ENCODE measurements around the gene SPACA7. TPM values are rescaled to one million over a fixed set of nuclear protein-coding genes. Genes with fewer than 3 reads are reported as not detected.

Gene SPACA7
- total RNA-seq, 1 experiment from 2014 or later = not detected

DNA sequence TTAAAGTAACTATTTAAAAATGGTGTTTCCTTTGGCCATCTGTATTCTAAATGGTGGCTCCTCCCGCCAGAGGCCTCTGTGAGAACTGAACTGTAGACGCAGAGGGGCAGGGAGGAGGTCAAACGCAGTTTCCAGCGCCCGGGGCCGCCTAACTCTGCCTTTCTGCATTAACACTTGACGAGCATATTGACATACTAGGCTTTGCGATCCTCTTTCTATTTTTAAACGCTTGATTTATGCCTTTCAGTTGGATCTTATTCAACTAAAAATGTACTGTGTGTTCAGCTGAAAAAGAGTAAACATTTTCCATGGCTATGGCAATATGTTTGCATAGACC is 74.7 kb downstream of the SPACA7 start:
- H2BK5ac ChIP-seq (ENCODE audit: insufficient read length, low read length) = no peak overlapping the region
- H3K9ac ChIP-seq (ENCODE audit: extremely low read depth, insufficient read length, low read length) = no peak overlapping the region
- no peaks in the 10 kb centered on the region; a peak in 1 of 7 replicates for H3K36me3 Mint-ChIP-seq (ENCODE audit: insufficient read depth in 1 of 3, low read depth in 3 of 3)
- H3K79me2 ChIP-seq (ENCODE audit: insufficient read depth, low read length) = no peaks in the 10 kb centered on the region
- DNase-seq = no peak
- H3K23ac ChIP-seq (ENCODE audit: insufficient read length, low read depth, low read length) = no peak overlapping the region
- H4K5ac ChIP-seq (ENCODE audit: insufficient read length, low read depth, low read length) = no peak overlapping the region
- H3K27ac ChIP-seq (ENCODE audit: insufficient read length, low read depth, low read length) = no peak overlapping the region
- H3K56ac ChIP-seq (ENCODE audit: insufficient read length, low read depth, low read length) = no peak overlapping the region
- H3K14ac ChIP-seq (ENCODE audit: insufficient read depth, low read length) = no peak overlapping the region
- no peak overlapping the region for H4K91ac ChIP-seq (ENCODE audit: insufficient read length, low read depth, low read length)
- no peak overlapping the region for H3K4me2 ChIP-seq (ENCODE audit: insufficient read depth, insufficient read length, low read length)
- H3K4me1 ChIP-seq (ENCODE audit: insufficient read depth, low read length) = no peaks in the 10 kb centered on the region
- H3K27ac Mint-ChIP-seq = no peak overlapping the region; a peak in 1 of 7 replicates
- H2AFZ ChIP-seq (ENCODE audit: low read length) = no peak overlapping the region
- no peak overlapping the region for H2BK12ac ChIP-seq (ENCODE audit: insufficient read length, low read depth, low read length)
- no peaks in the 10 kb centered on the region for H4K20me1 ChIP-seq (ENCODE audit: control insufficient read depth, insufficient read depth, insufficient read length)
- H3K4me3 Mint-ChIP-seq = no peak overlapping the region
- H3K4ac ChIP-seq (ENCODE audit: low read depth, low read length) = no peak overlapping the region
- peaks cover 28% of the 10 kb centered on the region for H3K27me3 Mint-ChIP-seq (ENCODE audit: low read depth)
- H3K18ac ChIP-seq (ENCODE audit: insufficient read length, low read depth, low read length) = no peak overlapping the region
- H3T11ph ChIP-seq (ENCODE audit: low read length) = no peak overlapping the region
- H2BK120ac ChIP-seq (ENCODE audit: low read depth, low read length, poor library complexity, severe bottlenecking) = no peak overlapping the region
- no CpG with 5 or more reads among the region's 9 CpGs for WGBS (ENCODE audit: extremely low coverage, insufficient read length, low lambda C conversion rate)
- no peaks in the 10 kb centered on the region for H3K27me3 ChIP-seq (ENCODE audit: insufficient read depth, low read length)
- H3K79me1 ChIP-seq (ENCODE audit: insufficient read depth, low read depth, low read length, poor library complexity, severe bottlenecking) = no peaks in the 10 kb centered on the region
- H2BK15ac ChIP-seq (ENCODE audit: low read depth, low read length) = no peak overlapping the region
- H3K4me1 Mint-ChIP-seq = peaks cover 0 to 2% of the 10 kb centered on the region in 2 experiments; a peak in 1 of 4 replicates
- H2AK5ac ChIP-seq (ENCODE audit: insufficient read length, low read length) = no peak overlapping the region
- no peaks in the 10 kb centered on the region for H3K23me2 ChIP-seq (ENCODE audit: insufficient read length, low read depth, low read length, poor library complexity, severe bottlenecking)
- TF ChIP-seq, protein P1, sequence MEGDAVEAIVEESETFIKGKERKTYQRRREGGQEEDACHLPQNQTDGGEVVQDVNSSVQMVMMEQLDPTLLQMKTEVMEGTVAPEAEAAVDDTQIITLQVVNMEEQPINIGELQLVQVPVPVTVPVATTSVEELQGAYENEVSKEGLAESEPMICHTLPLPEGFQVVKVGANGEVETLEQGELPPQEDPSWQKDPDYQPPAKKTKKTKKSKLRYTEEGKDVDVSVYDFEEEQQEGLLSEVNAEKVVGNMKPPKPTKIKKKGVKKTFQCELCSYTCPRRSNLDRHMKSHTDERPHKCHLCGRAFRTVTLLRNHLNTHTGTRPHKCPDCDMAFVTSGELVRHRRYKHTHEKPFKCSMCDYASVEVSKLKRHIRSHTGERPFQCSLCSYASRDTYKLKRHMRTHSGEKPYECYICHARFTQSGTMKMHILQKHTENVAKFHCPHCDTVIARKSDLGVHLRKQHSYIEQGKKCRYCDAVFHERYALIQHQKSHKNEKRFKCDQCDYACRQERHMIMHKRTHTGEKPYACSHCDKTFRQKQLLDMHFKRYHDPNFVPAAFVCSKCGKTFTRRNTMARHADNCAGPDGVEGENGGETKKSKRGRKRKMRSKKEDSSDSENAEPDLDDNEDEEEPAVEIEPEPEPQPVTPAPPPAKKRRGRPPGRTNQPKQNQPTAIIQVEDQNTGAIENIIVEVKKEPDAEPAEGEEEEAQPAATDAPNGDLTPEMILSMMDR (conservative IDR thresholded peaks at IDR 0.05) = no peak
- no peak overlapping the region for H4K8ac ChIP-seq (replicated peaks; ENCODE audit: insufficient read length, low read depth, low read length)
- no peak overlapping the region for H2BK20ac ChIP-seq (ENCODE audit: low read depth, low read length, poor library complexity, severe bottlenecking)
- no peaks in the 10 kb centered on the region for H3K9me3 ChIP-seq (ENCODE audit: control insufficient read depth, low read depth, low read length)
- H3K9me3 Mint-ChIP-seq = no peaks in the 10 kb centered on the region
